Panc1 (cell line): Measurements from ENCODE around the gene SPRYD4. TPM values are rescaled to one million over a fixed set of nuclear protein-coding genes. Genes with fewer than 3 reads are reported as not detected.

ENCODE experiments used
- ATAC-seq: fragments of 200-7000 bp; cut with Tn5 transposase; 2 replicates; pipeline ENCODE4 v1.9.1; 2020; ENCODE audit warnings: mild to moderate bottlenecking, moderate library complexity
- BruUV-seq: library from RNA; stranded (reverse); fragments of 400-500 nt; replicated peaks from 2 replicates; lab custom pipeline; 2021; lab: Mats Ljungman, UMichigan
- CTCF ChIA-PET: fragments of 300-600 bp; sonication (Branson Sonifier 250); formaldehyde crosslinking; loops from one replicate; lab custom pipeline; 2022; ENCODE audit warnings: antibody characterized with exemption; lab: Charles Lee
- POLR2A ChIA-PET: fragments of 300-600 bp; sonication (Branson Sonifier 250); formaldehyde crosslinking; loops from one replicate; lab custom pipeline; 2022; ENCODE audit warnings: antibody characterized with exemption; lab: Charles Lee
- DNase-seq: peaks from one replicate; pipeline ENCODE4 v3.0.0-alpha.2; 2010; ENCODE audit warnings: low read depth, low spot score
- H3K27ac ChIP-seq: 2 replicates; pipeline ENCODE4 v1.5.1; 2011; ENCODE audit warnings: mild to moderate bottlenecking, low read length, inconsistent platforms
- H3K27me3 ChIP-seq: fragments of 200-500 bp; sonication (Bioruptor generic); 2 replicates; pipeline ENCODE4 v1.6.0; 2014; ENCODE audit warnings: low read length, inconsistent platforms; ENCODE audit not compliant: control insufficient read depth, insufficient read depth
- H3K36me3 ChIP-seq: fragments of 200-500 bp; sonication (Bioruptor generic); 2 replicates; pipeline ENCODE4 v1.5.1; 2014; ENCODE audit warnings: inconsistent platforms, mild to moderate bottlenecking, low read length, moderate library complexity; ENCODE audit not compliant: control insufficient read depth, insufficient read depth
- H3K4me1 ChIP-seq: 2 replicates; pipeline ENCODE4 v1.5.1; 2011; ENCODE audit warnings: inconsistent platforms, mild to moderate bottlenecking, low read length, moderate library complexity; ENCODE audit not compliant: control insufficient read depth, insufficient read depth
- H3K4me3 ChIP-seq, 2 experiments: 2 replicates each; pipeline ENCODE4 v1.5.1; 2011 to 2012; ENCODE audit warnings: low read depth in 2 of 2, low read length in 2 of 2, mild to moderate bottlenecking in 2 of 2, inconsistent platforms in 1 of 2, moderate library complexity in 1 of 2
- H3K9me3 ChIP-seq: fragments of 200-500 bp; sonication (Bioruptor generic); 2 replicates; pipeline ENCODE4 v1.5.1; 2014; ENCODE audit warnings: low read depth, mild to moderate bottlenecking, inconsistent platforms, low read length, moderate library complexity; ENCODE audit not compliant: control insufficient read depth, insufficient read depth
- CTCF ChIP-seq: fragments of 450-650 bp; IDR thresholded peaks from 2 replicates; pipeline ENCODE4 v1.5.1; 2017; ENCODE audit warnings: mild to moderate bottlenecking
- POLR2AphosphoS5 ChIP-seq: IDR thresholded peaks from 2 replicates; pipeline ENCODE4 v1.6.1; 2012; ENCODE audit warnings: mild to moderate bottlenecking, low read depth, low read length, moderate library complexity
- REST ChIP-seq, 2 experiments: IDR thresholded peaks; 2 replicates each; pipeline ENCODE4 v1.6.1; 2011 to 2012; ENCODE audit warnings: low read depth in 2 of 2, control low read depth in 1 of 2, low read length in 1 of 2, mild to moderate bottlenecking in 1 of 2, moderate library complexity in 1 of 2; ENCODE audit not compliant: insufficient read depth in 1 of 2
- SIN3A ChIP-seq: IDR thresholded peaks from 2 replicates; pipeline ENCODE4 v1.6.1; 2012; ENCODE audit warnings: low read depth, mild to moderate bottlenecking, low read length, moderate library complexity, borderline replicate concordance; ENCODE audit not compliant: insufficient read depth
- TCF7L2 ChIP-seq: IDR thresholded peaks from 2 replicates; pipeline ENCODE4 v1.6.1; 2011; ENCODE audit warnings: mild to moderate bottlenecking, low read depth, low read length, inconsistent platforms
- in situ Hi-C: cut with HindIII; loops from 2 replicates; pipeline ENCODE4 v1.10.0; 2016; ENCODE audit warnings: low sequenced_read_pairs, low pct_unique_long_range_greater_than_20kb
- intact Hi-C: fragments of 100-400 bp; cut with micrococcal nuclease; formaldehyde crosslinking; loops from one replicate; pipeline ENCODE4 v1.10.0; 2022; ENCODE audit not compliant: unreplicated experiment
- total RNA-seq: library from RNA; stranded (reverse); gene quantifications from one replicate; pipeline ENCODE4 v1.2.1, GENCODE V29; 2021; ENCODE audit not compliant: unreplicated experiment

The SPRYD4 gene
- total RNA-seq, 1 experiment from 2014 or later, result 3.7 TPM

DNA sequence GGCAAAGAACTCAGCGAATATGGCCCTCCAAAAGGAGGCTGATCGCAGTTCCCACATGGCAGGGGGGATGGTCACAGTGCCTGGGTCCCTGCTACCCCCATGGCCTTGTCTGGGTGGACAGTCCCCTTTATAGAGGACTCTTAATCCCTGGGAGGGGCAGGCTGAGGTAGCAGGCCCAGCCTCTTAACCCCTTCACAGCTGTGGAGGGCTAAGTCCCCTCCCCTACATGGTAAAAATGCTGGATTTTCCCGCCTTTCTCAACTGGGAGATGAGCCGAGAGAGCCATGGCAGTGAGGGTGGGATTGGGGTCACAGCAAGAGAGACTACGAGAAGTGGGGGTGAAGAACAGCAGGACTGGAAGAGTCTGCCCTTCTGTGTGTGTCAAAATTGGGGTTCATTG, 13.8 kb upstream of the SPRYD4 start, which contains the start of gene MIP:
Gene MIP, minus strand, starts transcription at position 101 of the 400 bp plus-strand sequence. Its CDS starts 44 bp downstream, at position 57.
- H3K27me3 ChIP-seq, result no peaks in the 10 kb centered on the region
- TF ChIP-seq SIN3A, result no peak
- no peak for TF ChIP-seq REST (IDR thresholded peaks at IDR 0.05; ENCODE audit: insufficient read depth in 1 of 2, low read depth in 2 of 2, low read length in 1 of 2)
- no peak for TF ChIP-seq POLR2AphosphoS5
- TF ChIP-seq CTCF, result no peak
- TF ChIP-seq TCF7L2, result no peak
- ATAC-seq, result no peak
- H3K4me3 ChIP-seq, result no peak within 1 kb of the TSS
- in situ Hi-C loops, result no loop called here
- no peak within 1 kb of the TSS for H3K27ac ChIP-seq
- no TSS peak for BruUV-seq
- no peaks in the 10 kb centered on the region for H3K4me1 ChIP-seq
- no peaks in the 10 kb centered on the region for H3K36me3 ChIP-seq
- H3K9me3 ChIP-seq, result no peaks in the 10 kb centered on the region
- ChIA-PET POLR2A (no interaction called here), CTCF (no interaction called here)
- intact Hi-C loops, result no loop called here
- DNase-seq, result no peak

DNA sequence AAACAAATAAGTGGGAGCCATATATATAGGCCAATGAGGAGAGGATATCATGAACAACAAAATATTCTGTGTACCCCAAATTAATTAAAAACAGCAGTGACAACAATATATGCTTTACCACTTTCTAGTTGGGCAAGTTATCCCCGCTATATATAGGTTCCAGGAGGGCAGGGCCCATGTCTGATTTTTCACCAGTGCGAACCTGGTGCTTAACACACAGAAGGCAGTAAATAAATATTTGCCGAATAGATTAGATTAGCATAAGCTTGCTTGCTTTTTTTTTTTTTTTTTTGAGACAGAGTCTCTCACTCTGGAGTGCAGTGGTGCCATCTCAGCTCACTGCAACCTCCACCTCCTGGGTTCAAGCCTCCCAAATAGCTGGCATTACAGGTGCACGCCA, 10.6 kb upstream of the SPRYD4 start:
- BruUV-seq, result no TSS peak
- H3K4me1 ChIP-seq, result no peaks in the 10 kb centered on the region
- ChIA-PET POLR2A (no interaction called here), CTCF (no interaction called here)
- intact Hi-C loops, result no loop called here
- TF ChIP-seq CTCF, result no peak
- no peak for TF ChIP-seq SIN3A
- H3K27me3 ChIP-seq, result no peaks in the 10 kb centered on the region
- in situ Hi-C loops, result no loop called here
- no peak overlapping the region for H3K4me3 ChIP-seq
- H3K36me3 ChIP-seq, result no peaks in the 10 kb centered on the region
- ATAC-seq, result no peak
- H3K9me3 ChIP-seq, result no peaks in the 10 kb centered on the region
- no peak overlapping the region for H3K27ac ChIP-seq
- DNase-seq, result no peak
